HepG2 (cell line): ENCODE data around the gene MSH4. TPM values are rescaled to one million over a fixed set of nuclear protein-coding genes. Genes with fewer than 3 reads are reported as not detected.

ENCODE experiments used
- ATAC-seq: fragments of 200-7000 bp; cut with Tn5 transposase; 3 replicates; pipeline ENCODE4 v1.9.1; 2020; ENCODE audit warnings: mild to moderate bottlenecking, moderate library complexity
- BruUV-seq: library from RNA; stranded (reverse); fragments of 400-500 nt; replicated peaks from 2 replicates; lab custom pipeline; 2021; lab: Mats Ljungman, UMichigan
- CTCF ChIA-PET: fragments of 300-600 bp; formaldehyde crosslinking; extraction: SDS; loops from one replicate; lab custom pipeline; 2021; ENCODE audit warnings: low total read pairs, inconsistent platforms, low intra/inter-chr PET ratio; lab: Yijun Ruan, JAX
- POLR2A ChIA-PET: fragments of 350-600 bp; sonication (Branson Sonifier 250); formaldehyde crosslinking; loops from one replicate; lab custom pipeline; 2020; ENCODE audit warnings: antibody characterized with exemption, inconsistent platforms; lab: Yijun Ruan, JAX
- DNase-seq: peaks from one replicate; pipeline ENCODE4 v3.0.0-alpha.2; 2015; ENCODE audit warnings: low spot score
- FAIRE-seq: peaks from 3 replicates; lab custom pipeline; 2011; peaks lifted over from hg19 to GRCh38; lab: Jason Lieb, UNC
- H2AFZ ChIP-seq: one replicate; pipeline ENCODE4 v1.6.1; 2011; ENCODE audit warnings: low read length, inconsistent platforms
- H3K27ac ChIP-seq: fragments of 300-600 bp; 3 replicates; pipeline ENCODE4 v1.8.0; 2011; ENCODE audit warnings: mixed run types, mild to moderate bottlenecking, mixed read lengths, low read length, inconsistent platforms; ENCODE audit not compliant: insufficient read depth; ENCODE audit errors: extremely low read length
- H3K27me3 ChIP-seq, 2 experiments: fragments of 200-600 bp in 1 of 2; 2 replicates in 1 of 2; 3 replicates in 1 of 2; pipeline versions ENCODE4 v1.6.0 to v1.8.0; 2011; ENCODE audit warnings: low read length in 2 of 2, mild to moderate bottlenecking in 2 of 2, moderate library complexity in 2 of 2, inconsistent platforms in 1 of 2; ENCODE audit not compliant: insufficient read depth in 2 of 2, control insufficient read depth in 1 of 2
- H3K36me3 ChIP-seq, 2 experiments: fragments of 200-600 bp in 1 of 2; replicated peaks in 1 of 2; 2 replicates in 1 of 2; 3 replicates in 1 of 2; pipeline versions ENCODE4 v1.5.1 to v1.8.0; 2011; ENCODE audit warnings: low read length in 2 of 2, inconsistent platforms in 1 of 2; ENCODE audit not compliant: insufficient read depth in 2 of 2, control insufficient read depth in 1 of 2
- H3K4me1 ChIP-seq: 2 replicates; pipeline ENCODE4 v1.5.1; 2012; ENCODE audit warnings: low read length, inconsistent platforms; ENCODE audit not compliant: insufficient read depth
- H3K4me2 ChIP-seq: 2 replicates; pipeline ENCODE4 v1.6.0; 2011; ENCODE audit warnings: low read depth, low read length, inconsistent platforms
- H3K4me3 ChIP-seq, 3 experiments: fragments of 200-600 bp in 1 of 3; sonication (generic), shearing (Covaris generic) in 1 of 3; replicated peaks in 1 of 3; 2 replicates each; pipeline ENCODE4 v1.5.1; 2011 to 2016; ENCODE audit warnings: low read length in 3 of 3, inconsistent platforms in 2 of 3, low read depth in 2 of 3, mild to moderate bottlenecking in 2 of 3, control low read depth in 1 of 3, mixed read lengths in 1 of 3; ENCODE audit not compliant: insufficient read depth in 1 of 3
- H3K79me2 ChIP-seq: one replicate; pipeline ENCODE4 v1.6.1; 2011; ENCODE audit warnings: low read length, inconsistent platforms; ENCODE audit not compliant: insufficient read depth
- H3K9ac ChIP-seq: 2 replicates; pipeline ENCODE4 v1.6.0; 2011; ENCODE audit warnings: mild to moderate bottlenecking, low read depth, low read length, inconsistent platforms; ENCODE audit not compliant: insufficient read depth
- H3K9me3 ChIP-seq: 2 replicates; pipeline ENCODE4 v1.5.1; 2012; ENCODE audit warnings: mild to moderate bottlenecking, low read length
- H4K20me1 ChIP-seq: 2 replicates; pipeline ENCODE4 v1.6.0; 2011; ENCODE audit warnings: inconsistent platforms, mild to moderate bottlenecking, low read length, moderate library complexity; ENCODE audit not compliant: insufficient read depth
- FOXA1 ChIP-seq, 2 experiments: fragments of 450-650 bp in 1 of 2; sonication (generic) in 1 of 2; formaldehyde crosslinking in 1 of 2; IDR thresholded peaks; 2 replicates each; pipeline versions ENCODE4 v1.4.0 to v1.6.1; 2016 to 2020; ENCODE audit warnings: missing genetic modification reagents in 1 of 2
- WGBS: methylation state at CpG from one replicate; pipeline ENCODE4 v1.1.6; 2017; ENCODE audit warnings: low lambda C conversion rate; 5-methylcytosine and 5-hydroxymethylcytosine counted together
- in situ Hi-C: cut with HindIII; loops from 2 replicates; pipeline ENCODE4 v1.10.0; 2017; ENCODE audit warnings: low pct_unique_long_range_greater_than_20kb; ENCODE audit not compliant: extremely low pct_ligation_motif_present
- intact Hi-C: fragments of 100-400 bp; cut with micrococcal nuclease; formaldehyde crosslinking; loops from one replicate; pipeline ENCODE4 v1.10.0; 2022; ENCODE audit not compliant: unreplicated experiment
- polyA plus RNA-seq, 8 experiments: library from polyadenylated mRNA; depleted of rRNA in 3 of 8; stranded (reverse) in 7 of 8; unstranded in 1 of 8; fragments of >200 nt; fragmentation: Illumina TruSeq in 4 of 8; extraction: Trizol in 4 of 8; gene quantifications; 2 replicates each; pipeline versions ENCODE4 v1.2.1 to v1.2.3, GENCODE V29; 2011 to 2016; ENCODE audit warnings: low read depth in 4 of 8, missing spikeins in 1 of 8, mixed read lengths in 1 of 8; ENCODE audit not compliant: insufficient read depth in 1 of 8
- total RNA-seq, 5 experiments: library from RNA; depleted of rRNA; stranded (reverse); fragments of >200 nt; fragmentation: Illumina TruSeq; extraction: Trizol; gene quantifications; 2 replicates each; pipeline ENCODE4 v1.2.3, GENCODE V29; 2016; ENCODE audit warnings: low read depth in 1 of 5
- TF ChIP-seq, protein P1 (sequence below): sonication (generic); formaldehyde crosslinking; IDR thresholded peaks from 2 replicates; pipeline ENCODE4 v1.4.0; 2020; ENCODE audit warnings: missing genetic modification reagents
- TF ChIP-seq, protein P2 (sequence below): sonication (generic); formaldehyde crosslinking; conservative IDR thresholded peaks from 2 replicates; pipeline ENCODE4 v1.4.0; 2020; ENCODE audit warnings: mild to moderate bottlenecking, missing genetic modification reagents, moderate library complexity

Gene MSH4
- total and polyA plus RNA-seq, 2 of the 13 experiments (the other 11 are each of a cell fraction or from before 2014, with no cell fraction given): 0.01 to 0.09 TPM

DNA sequence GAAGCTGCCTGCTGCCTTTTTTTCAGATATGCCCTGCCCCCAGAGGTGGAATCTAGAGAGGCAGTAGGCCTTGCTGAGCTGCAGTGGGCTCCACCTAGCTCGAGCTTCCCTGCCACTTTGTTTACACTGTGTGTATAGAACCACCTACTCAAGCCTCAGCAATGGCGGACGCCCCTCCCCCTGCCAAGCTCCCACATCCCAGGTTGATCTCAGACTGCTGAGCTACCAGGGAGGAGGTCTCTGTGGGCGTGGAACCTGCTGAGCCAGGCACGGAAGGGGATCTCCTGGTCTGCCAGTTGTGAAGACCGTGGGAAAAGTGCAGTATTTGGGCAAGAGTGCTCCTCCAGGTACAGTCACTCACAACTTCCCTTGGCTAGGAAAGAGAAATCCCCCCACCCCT, 65.1 kb downstream of the MSH4 start:
- in situ Hi-C loops (no loop called here), intact Hi-C loops (no loop called here)
- Histone ChIP-seq H4K20me1 (no peaks in the 10 kb centered on the region), H3K4me3 (no peak overlapping the region), H3K4me1 (no peaks in the 10 kb centered on the region), H3K36me3 (no peaks in the 10 kb centered on the region), H3K79me2 (no peaks in the 10 kb centered on the region)
- FAIRE-seq: no peak
- 4% methylated on average over 3 of the region's 6 CpGs for WGBS
- POLR2A ChIA-PET: no interaction called here
- no TSS peak for BruUV-seq
- TF ChIP-seq FOXA1 (IDR thresholded peaks at IDR 0.05): no peak
- TF ChIP-seq FOXA1 (CRISPR knock-in tag; IDR thresholded peaks at IDR 0.05): peak; percentile 37; the same call in 1 of the 2 replicates
- TF ChIP-seq, protein P1, sequence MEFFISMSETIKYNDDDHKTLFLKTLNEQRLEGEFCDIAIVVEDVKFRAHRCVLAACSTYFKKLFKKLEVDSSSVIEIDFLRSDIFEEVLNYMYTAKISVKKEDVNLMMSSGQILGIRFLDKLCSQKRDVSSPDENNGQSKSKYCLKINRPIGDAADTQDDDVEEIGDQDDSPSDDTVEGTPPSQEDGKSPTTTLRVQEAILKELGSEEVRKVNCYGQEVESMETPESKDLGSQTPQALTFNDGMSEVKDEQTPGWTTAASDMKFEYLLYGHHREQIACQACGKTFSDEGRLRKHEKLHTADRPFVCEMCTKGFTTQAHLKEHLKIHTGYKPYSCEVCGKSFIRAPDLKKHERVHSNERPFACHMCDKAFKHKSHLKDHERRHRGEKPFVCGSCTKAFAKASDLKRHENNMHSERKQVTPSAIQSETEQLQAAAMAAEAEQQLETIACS (CRISPR knock-in tag): no peak
- TF ChIP-seq, protein P2, sequence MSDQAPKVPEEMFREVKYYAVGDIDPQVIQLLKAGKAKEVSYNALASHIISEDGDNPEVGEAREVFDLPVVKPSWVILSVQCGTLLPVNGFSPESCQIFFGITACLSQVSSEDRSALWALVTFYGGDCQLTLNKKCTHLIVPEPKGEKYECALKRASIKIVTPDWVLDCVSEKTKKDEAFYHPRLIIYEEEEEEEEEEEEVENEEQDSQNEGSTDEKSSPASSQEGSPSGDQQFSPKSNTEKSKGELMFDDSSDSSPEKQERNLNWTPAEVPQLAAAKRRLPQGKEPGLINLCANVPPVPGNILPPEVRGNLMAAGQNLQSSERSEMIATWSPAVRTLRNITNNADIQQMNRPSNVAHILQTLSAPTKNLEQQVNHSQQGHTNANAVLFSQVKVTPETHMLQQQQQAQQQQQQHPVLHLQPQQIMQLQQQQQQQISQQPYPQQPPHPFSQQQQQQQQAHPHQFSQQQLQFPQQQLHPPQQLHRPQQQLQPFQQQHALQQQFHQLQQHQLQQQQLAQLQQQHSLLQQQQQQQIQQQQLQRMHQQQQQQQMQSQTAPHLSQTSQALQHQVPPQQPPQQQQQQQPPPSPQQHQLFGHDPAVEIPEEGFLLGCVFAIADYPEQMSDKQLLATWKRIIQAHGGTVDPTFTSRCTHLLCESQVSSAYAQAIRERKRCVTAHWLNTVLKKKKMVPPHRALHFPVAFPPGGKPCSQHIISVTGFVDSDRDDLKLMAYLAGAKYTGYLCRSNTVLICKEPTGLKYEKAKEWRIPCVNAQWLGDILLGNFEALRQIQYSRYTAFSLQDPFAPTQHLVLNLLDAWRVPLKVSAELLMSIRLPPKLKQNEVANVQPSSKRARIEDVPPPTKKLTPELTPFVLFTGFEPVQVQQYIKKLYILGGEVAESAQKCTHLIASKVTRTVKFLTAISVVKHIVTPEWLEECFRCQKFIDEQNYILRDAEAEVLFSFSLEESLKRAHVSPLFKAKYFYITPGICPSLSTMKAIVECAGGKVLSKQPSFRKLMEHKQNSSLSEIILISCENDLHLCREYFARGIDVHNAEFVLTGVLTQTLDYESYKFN (CRISPR knock-in tag): no peak
- TF ChIP-seq, all 625 proteins: peak for 1
- CTCF ChIA-PET: no interaction called here
- peak; percentile 49 for ATAC-seq
- Histone ChIP-seq H3K9me3 (no peaks in the 10 kb centered on the region), H3K9ac (no peak overlapping the region), H3K4me2 (peak overlapping the region; percentile 20; the same call in 1 of the 2 replicates), H3K27me3 (no peaks in the 10 kb centered on the region; a peak in 1 of 5 replicates), H3K27ac (no peak overlapping the region), H2AFZ (no peak overlapping the region)
- DNase-seq: peak; percentile 12
